Keratinocyte (primary cell): ENCODE data around the gene HEXD. TPM values are rescaled to one million over a fixed set of nuclear protein-coding genes. Genes with fewer than 3 reads are reported as not detected.

Experiments used
- DNase-seq: peaks from one replicate; pipeline ENCODE4 v3.0.0-alpha.2; 2011; ENCODE audit warnings: low read depth, missing footprints, low spot score
- FAIRE-seq: peaks from 2 replicates; lab custom pipeline; 2011; peaks lifted over from hg19 to GRCh38; lab: Jason Lieb, UNC
- H2AFZ ChIP-seq: 2 replicates; pipeline ENCODE4 v1.6.0; 2012; ENCODE audit warnings: low read length, control low read depth, inconsistent platforms; ENCODE audit not compliant: control insufficient read depth
- H3K27ac ChIP-seq: 2 replicates; pipeline ENCODE4 v1.5.1; 2011; ENCODE audit warnings: low read length; ENCODE audit not compliant: control insufficient read depth, insufficient read depth
- H3K27me3 ChIP-seq: 3 replicates; pipeline ENCODE4 v1.6.0; 2011; ENCODE audit warnings: low read length; ENCODE audit not compliant: control insufficient read depth, insufficient read depth; ENCODE audit errors: extremely low read depth
- H3K36me3 ChIP-seq, 2 experiments: 2 replicates in 1 of 2; 3 replicates in 1 of 2; pipeline ENCODE4 v1.5.1; 2011; ENCODE audit warnings: low read length in 2 of 2, mild to moderate bottlenecking in 1 of 2; ENCODE audit not compliant: control insufficient read depth in 2 of 2, insufficient read depth in 2 of 2; ENCODE audit errors: extremely low read depth in 1 of 2
- H3K4me1 ChIP-seq: 3 replicates; pipeline ENCODE4 v1.5.1; 2011; ENCODE audit warnings: low read length; ENCODE audit not compliant: control insufficient read depth, insufficient read depth; ENCODE audit errors: extremely low read depth
- H3K4me2 ChIP-seq: 3 replicates; pipeline ENCODE4 v1.6.0; 2011; ENCODE audit warnings: low read depth, low read length; ENCODE audit not compliant: control insufficient read depth, insufficient read depth; ENCODE audit errors: extremely low read depth
- H3K4me3 ChIP-seq, 3 experiments: fragments of 200-600 bp in 1 of 3; sonication (generic) in 1 of 3; 2 replicates in 2 of 3; 3 replicates in 1 of 3; pipeline ENCODE4 v1.5.1; 2011 to 2016; ENCODE audit warnings: low read length in 3 of 3, mild to moderate bottlenecking in 3 of 3, control low read depth in 2 of 3, inconsistent platforms in 1 of 3, low read depth in 1 of 3, mixed read lengths in 1 of 3, mixed run types in 1 of 3, moderate library complexity in 1 of 3; ENCODE audit not compliant: control insufficient read depth in 2 of 3, insufficient read depth in 2 of 3; ENCODE audit errors: extremely low read depth in 1 of 3
- H3K79me2 ChIP-seq: 2 replicates; pipeline ENCODE4 v1.6.0; 2012; ENCODE audit warnings: low read length; ENCODE audit not compliant: control insufficient read depth, insufficient read depth
- H3K9ac ChIP-seq: 3 replicates; pipeline ENCODE4 v1.6.0; 2011; ENCODE audit warnings: low read length; ENCODE audit not compliant: control insufficient read depth, insufficient read depth; ENCODE audit errors: extremely low read depth
- H3K9me1 ChIP-seq: 3 replicates; pipeline ENCODE4 v1.6.0; 2011; ENCODE audit warnings: low read length; ENCODE audit not compliant: control insufficient read depth, insufficient read depth; ENCODE audit errors: extremely low read depth
- H3K9me3 ChIP-seq: 2 replicates; pipeline ENCODE4 v1.5.1; 2012; ENCODE audit warnings: low read depth, low read length; ENCODE audit not compliant: control insufficient read depth
- H4K20me1 ChIP-seq: 3 replicates; pipeline ENCODE4 v1.6.0; 2011; ENCODE audit warnings: low read length; ENCODE audit not compliant: control insufficient read depth, insufficient read depth; ENCODE audit errors: extremely low read depth
- EZH2 ChIP-seq: IDR thresholded peaks from one replicate; pipeline ENCODE4 v1.6.1; 2012; ENCODE audit warnings: inconsistent platforms, mild to moderate bottlenecking, low read length, moderate library complexity
- dilution Hi-C: fragments of 300-500 bp; cut with MboI; formaldehyde crosslinking; loops from one replicate; pipeline ENCODE4 v1.7.0; 2020; ENCODE audit warnings: low sequenced_read_pairs; ENCODE audit not compliant: extremely low pct_ligation_motif_present
- polyA plus RNA-seq, 5 experiments: library from polyadenylated mRNA; depleted of rRNA in 3 of 5; stranded (reverse) in 3 of 5; stranded (forward) in 1 of 5; unstranded in 1 of 5; fragments of >200 nt; gene quantifications; 1 replicate in 1 of 5; 2 replicates in 3 of 5; 3 replicates in 1 of 5; pipeline versions ENCODE4 v1.2.1 to v1.2.3, GENCODE V29; 2011 to 2012; ENCODE audit warnings: missing spikeins in 2 of 5, low read depth in 1 of 5, low replicate concordance in 1 of 5
- TF ChIP-seq, protein P1 (sequence below), 3 experiments: IDR thresholded peaks in 1 of 3; conservative IDR thresholded peaks in 1 of 3; optimal IDR thresholded peaks in 1 of 3; 2 replicates in 2 of 3; 3 replicates in 1 of 3; pipeline versions ENCODE3 to v1.5.1; 2011; ENCODE audit warnings: low read length in 3 of 3, mild to moderate bottlenecking in 3 of 3, moderate library complexity in 2 of 3, control low read depth in 1 of 3, inconsistent platforms in 1 of 3; ENCODE audit not compliant: insufficient read depth in 2 of 3; ENCODE audit errors: extremely low read depth in 1 of 3

The HEXD gene
- polyA plus RNA-seq, 1 donor (not counting 4 experiments of a cell fraction or from before 2014, with no cell fraction given), result 5.6 TPM

DNA sequence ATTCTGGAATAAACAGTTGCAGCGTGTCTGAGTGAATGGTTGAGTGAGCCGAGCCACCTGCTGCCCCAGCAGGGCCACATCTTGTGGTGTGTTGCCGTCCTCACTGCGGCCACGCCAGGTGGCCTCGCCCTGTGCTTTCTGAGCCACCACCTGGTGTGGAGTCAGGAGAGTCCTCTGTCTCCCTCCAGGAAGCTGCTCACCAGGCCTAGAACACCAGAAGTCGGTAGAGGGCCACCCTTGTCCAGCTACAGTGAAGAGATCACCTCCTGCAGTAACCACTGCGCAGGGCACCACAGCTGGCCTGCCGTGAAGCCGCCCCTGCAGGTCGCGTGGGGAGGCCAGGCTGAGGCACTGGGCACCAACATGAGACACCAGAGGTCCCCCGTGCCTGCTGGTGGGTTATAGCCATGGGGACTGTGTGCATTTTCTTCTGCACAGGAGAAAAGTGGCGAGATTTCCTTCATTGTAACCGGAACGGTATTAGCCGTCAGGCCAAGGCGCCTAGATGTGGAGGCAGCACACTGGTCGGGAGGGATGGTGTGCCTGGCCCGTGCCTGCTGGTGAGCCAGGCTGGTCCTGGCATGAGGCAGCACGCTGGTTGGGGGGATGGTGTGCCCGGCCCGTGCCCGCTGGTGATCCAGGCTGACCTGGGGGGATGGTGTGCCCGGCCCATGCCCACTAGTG, 72.5 kb downstream of the HEXD start:
- Histone ChIP-seq H3K9ac (no peak overlapping the region), H3K4me1 (peaks cover 31% of the 10 kb centered on the region), H3K4me3 (no peak overlapping the region), H3K36me3 (peaks cover 0 to 2% of the 10 kb centered on the region in 2 experiments), H3K79me2 (no peaks in the 10 kb centered on the region), H2AFZ (no peak overlapping the region), H3K9me3 (no peaks in the 10 kb centered on the region), H4K20me1 (no peaks in the 10 kb centered on the region), H3K9me1 (no peaks in the 10 kb centered on the region), H3K4me2 (no peak overlapping the region), H3K27me3 (no peaks in the 10 kb centered on the region), H3K27ac (no peak overlapping the region)
- dilution Hi-C loops, result no loop called here
- TF ChIP-seq, protein P1, sequence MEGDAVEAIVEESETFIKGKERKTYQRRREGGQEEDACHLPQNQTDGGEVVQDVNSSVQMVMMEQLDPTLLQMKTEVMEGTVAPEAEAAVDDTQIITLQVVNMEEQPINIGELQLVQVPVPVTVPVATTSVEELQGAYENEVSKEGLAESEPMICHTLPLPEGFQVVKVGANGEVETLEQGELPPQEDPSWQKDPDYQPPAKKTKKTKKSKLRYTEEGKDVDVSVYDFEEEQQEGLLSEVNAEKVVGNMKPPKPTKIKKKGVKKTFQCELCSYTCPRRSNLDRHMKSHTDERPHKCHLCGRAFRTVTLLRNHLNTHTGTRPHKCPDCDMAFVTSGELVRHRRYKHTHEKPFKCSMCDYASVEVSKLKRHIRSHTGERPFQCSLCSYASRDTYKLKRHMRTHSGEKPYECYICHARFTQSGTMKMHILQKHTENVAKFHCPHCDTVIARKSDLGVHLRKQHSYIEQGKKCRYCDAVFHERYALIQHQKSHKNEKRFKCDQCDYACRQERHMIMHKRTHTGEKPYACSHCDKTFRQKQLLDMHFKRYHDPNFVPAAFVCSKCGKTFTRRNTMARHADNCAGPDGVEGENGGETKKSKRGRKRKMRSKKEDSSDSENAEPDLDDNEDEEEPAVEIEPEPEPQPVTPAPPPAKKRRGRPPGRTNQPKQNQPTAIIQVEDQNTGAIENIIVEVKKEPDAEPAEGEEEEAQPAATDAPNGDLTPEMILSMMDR (optimal IDR thresholded peaks at IDR 0.05 in 1 of 3, IDR thresholded peaks at IDR 0.05 in 1 of 3, conservative IDR thresholded peaks at IDR 0.05 in 1 of 3; ENCODE audit: extremely low read depth in 1 of 3, insufficient read depth in 2 of 3, low read length in 3 of 3), result no peak
- TF ChIP-seq EZH2, result no peak
- no peak for DNase-seq
- no peak for FAIRE-seq

DNA sequence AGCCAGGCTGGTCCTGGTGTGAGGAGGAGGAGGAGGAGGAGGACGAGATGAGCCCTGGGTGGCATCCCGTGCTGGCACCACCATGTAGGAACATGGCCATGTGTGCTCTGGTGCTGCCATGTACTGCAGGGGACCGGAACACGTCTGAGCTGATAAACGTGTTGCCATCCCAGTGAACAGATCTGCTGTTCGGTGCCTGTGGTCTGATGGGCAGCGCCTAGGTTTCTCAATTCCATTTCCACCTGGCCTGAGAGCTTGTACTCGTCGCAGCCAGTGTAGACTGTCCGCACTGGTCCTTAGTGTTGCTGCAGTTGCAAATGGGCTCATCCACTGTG, 73.0 kb downstream of the HEXD start:
- no peaks in the 10 kb centered on the region for H3K36me3 ChIP-seq
- H3K9me3 ChIP-seq, result no peaks in the 10 kb centered on the region
- FAIRE-seq, result no peak
- H3K4me1 ChIP-seq, result peaks cover 35% of the 10 kb centered on the region
- no peak for TF ChIP-seq EZH2
- TF ChIP-seq, protein P1 (optimal IDR thresholded peaks at IDR 0.05 in 1 of 3, IDR thresholded peaks at IDR 0.05 in 1 of 3, conservative IDR thresholded peaks at IDR 0.05 in 1 of 3; ENCODE audit: extremely low read depth in 1 of 3, insufficient read depth in 2 of 3, low read length in 3 of 3), result no peak
- H3K4me3 ChIP-seq, result no peak overlapping the region
- H2AFZ ChIP-seq, result no peak overlapping the region
- H3K4me2 ChIP-seq, result no peak overlapping the region
- no peak overlapping the region for H3K9ac ChIP-seq
- H3K27ac ChIP-seq, result no peak overlapping the region
- H3K27me3 ChIP-seq, result no peaks in the 10 kb centered on the region
- DNase-seq, result no peak
- H3K79me2 ChIP-seq, result no peaks in the 10 kb centered on the region
- no peaks in the 10 kb centered on the region for H4K20me1 ChIP-seq
- dilution Hi-C loops, result no loop called here
- H3K9me1 ChIP-seq, result peaks cover under 1% of the 10 kb centered on the region
